ENCODE data around the gene CEP131.

DNA sequence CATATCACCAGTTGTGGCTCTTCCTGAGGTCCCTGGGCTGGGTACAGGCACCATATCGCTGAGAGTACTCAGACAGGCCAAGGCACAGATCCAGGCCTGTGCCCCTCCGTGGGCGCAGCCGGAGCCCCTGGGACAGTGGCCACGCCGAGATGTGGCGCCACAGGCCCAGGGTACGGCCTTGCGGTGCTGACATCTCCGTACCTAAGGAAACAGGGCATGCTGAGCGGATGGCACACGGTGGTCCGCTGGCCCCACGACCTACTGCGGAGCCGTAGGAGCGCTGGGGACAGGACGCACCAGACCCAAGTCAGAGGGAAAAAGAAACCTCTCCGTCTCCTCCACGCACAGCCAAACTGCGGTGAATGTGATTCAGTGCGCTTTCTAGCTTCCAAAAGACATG lies 42.8 kb upstream of the CEP131 start:
- TF ChIP-seq CHD2 (IDR thresholded peaks at IDR 0.05; ENCODE audit: low read length) (no peak), SIN3A (conservative IDR thresholded peaks at IDR 0.05 in 1 of 2, IDR thresholded peaks at IDR 0.05 in 1 of 2; ENCODE audit: low read depth in 1 of 2, low read length in 2 of 2) (no peak)

Measured in H1 (cell line).